HG03457 (cell line): Measurements from ENCODE around the gene MAMDC2.

Experiments used
- ATAC-seq: cut with Tn5 transposase; IDR thresholded peaks from one replicate; pipeline ENCODE4 v1.9.1; 2021; ENCODE audit warnings: moderate number of reproducible peaks; ENCODE audit not compliant: unreplicated experiment

The MAMDC2 gene

DNA sequence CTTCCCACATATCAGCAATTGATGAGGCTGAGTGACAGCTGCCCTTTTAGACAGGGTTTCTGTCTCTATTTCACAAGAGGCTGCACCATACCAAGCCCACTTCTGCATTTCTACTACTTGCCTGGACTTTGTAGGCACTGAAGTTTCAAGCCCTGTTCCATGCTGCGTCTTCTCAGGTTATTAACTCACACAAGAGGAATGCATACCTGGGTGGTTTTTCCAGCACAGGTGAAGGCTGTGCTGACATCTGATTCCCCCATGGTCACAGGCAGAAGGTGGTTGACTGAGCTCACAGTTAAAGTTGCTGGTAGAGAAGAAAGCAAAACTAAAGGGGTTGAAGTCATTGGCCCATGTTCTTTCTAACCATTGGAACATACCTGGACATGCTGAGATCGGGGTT, 86.6 kb downstream of the MAMDC2 start:
- ATAC-seq, result no peak

- no peak for ATAC-seq
These were observed 87.6 kb downstream of the MAMDC2 start for GRCh38 chr9:70131296-70131695.

DNA sequence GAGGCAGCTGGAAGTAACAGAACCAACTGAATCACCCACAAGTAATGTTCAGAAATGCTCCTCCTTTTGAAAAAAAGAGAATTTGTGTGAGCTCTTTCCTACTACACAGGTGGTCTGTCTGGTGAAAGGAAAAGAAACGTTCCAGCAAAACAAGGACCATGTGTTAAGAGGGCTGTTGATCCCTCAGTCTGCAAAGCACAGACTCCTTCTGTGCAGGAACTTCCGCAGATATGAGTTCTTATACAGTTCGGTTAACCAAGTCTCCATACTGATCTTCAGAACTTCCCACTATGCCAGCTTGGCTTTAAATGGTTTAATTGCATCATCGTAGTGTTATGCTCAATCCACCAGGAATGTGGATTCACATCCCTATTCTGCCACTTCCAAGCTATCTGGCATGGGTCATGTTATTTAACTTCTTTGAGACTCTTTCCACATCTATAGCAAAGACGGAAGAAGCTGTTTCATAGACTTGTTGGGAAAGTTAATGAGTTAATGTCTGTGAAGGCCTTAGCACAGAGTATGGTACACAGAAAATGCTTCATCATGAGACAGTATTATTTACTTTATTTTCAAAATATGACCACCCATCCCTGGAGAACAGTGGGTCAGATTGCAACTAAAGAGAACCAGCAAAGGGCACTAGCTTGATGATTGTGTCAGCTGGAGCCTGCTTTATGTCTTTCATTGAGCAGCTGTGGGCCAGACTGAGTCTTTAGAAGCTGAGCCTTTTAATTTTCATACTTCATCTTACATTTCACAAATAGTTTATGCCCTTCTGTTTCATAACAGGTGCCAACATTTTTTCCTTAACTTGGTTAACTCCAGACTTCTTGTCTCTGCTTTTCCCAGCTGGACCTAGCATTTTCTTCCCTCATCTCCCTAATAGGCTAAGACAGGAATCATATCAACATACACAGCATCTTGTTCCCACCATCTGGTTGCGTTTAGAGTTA, 89.9 kb downstream of the MAMDC2 start:
- ATAC-seq, result no peak

- ATAC-seq, result no peak
These were observed 90.7 kb downstream of the MAMDC2 start for GRCh38 chr9:70134360-70134759.

DNA sequence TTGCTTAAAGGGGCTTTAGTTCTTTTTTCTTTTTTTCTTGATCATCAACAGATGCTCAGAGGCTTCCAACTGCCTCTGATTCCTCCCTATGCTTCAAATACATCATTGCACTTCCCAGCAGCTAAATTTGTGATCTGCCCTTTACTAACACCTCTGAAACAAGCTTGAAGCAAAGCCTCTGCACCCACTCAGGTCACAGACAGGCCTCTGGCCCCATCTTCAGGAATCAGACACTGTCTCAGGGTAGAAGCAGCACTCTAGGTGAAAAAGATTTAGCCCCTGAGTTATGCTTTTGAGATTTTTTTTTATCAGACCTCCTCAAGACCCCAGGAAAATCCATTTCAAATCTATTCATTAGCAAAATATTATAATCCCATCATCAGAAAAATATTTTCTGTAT, 91.5 kb downstream of the MAMDC2 start:
- no peak for ATAC-seq

- ATAC-seq, result no peak
These were observed 93.0 kb downstream of the MAMDC2 start for GRCh38 chr9:70136632-70137031.

GRCh38 chr9:70137577-70137976, 93.9 kb downstream of the MAMDC2 start:
- no peak for ATAC-seq

GRCh38 chr9:70142101-70142500, 98.5 kb downstream of the MAMDC2 start:
- no peak for ATAC-seq

- no peak for ATAC-seq
These were observed 99.9 kb downstream of the MAMDC2 start for GRCh38 chr9:70143394-70144130.

GRCh38 chr9:70144131-70144503, 100.5 kb downstream of the MAMDC2 start:
- no peak for ATAC-seq

DNA sequence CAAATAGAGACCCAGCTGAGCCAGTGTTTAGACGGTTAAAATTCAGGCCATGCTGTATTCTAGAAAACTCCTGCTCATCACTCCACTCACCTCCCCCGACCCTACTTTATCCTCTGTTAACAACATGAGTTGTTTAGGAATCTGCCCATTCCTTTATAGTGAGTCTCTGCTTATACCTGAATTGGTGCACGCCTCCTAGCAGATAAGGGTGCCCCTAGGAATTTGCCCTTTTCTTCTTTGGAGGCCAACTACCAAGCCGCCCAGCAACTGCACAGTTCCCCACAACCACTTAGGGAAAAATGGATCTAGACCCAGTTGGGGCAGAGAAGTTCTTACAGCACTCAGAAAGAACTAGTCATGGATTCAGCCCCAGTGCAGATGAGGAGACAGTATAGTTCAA, 102.3 kb downstream of the MAMDC2 start:
- ATAC-seq, result no peak

- ATAC-seq, result no peak
These were observed 103.5 kb downstream of the MAMDC2 start for GRCh38 chr9:70147196-70147595.

GRCh38 chr9:70147651-70148050, 104.0 kb downstream of the MAMDC2 start:
- no peak for ATAC-seq

DNA sequence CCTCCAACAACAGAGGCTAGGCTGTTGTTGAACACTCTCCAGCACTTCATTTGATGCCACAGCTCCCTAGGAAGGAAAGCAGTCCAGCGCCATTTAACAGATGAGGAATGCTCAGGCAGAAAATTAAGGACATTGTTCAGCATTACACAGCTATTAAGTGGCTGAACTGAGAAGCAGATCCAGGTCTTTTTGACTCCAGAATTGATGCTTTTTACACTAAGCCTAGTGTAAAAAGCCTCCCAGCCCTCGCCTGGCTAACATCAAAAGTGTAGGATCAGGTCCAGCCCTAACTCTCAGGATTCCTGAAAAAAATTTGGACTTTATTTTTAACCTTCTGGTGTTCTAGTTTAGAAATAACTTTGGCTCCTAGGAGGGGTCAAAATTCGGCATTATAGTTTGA, 108.7 kb downstream of the MAMDC2 start:
- no peak for ATAC-seq

DNA sequence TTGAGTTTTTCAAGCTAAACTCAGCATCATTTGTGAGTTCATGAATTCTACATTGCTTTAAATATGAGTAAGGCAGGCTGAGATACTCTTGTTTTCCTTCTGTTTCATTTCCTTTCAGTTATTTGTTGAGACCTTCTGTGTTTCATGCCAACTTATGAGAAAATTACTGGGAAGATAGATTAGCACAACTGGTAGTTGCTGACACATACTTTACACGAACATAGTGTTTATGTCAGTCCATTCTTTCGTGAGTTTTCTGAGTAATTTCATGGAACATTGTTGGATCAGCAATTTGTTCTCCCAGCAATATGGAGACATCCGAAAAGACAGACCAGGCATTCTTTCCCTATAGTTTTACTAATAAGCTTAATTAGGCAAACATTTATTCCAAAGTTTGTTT, 113.1 kb downstream of the MAMDC2 start:
- ATAC-seq, result no peak

GRCh38 chr9:70159630-70160029, 116.0 kb downstream of the MAMDC2 start:
- no peak for ATAC-seq

DNA sequence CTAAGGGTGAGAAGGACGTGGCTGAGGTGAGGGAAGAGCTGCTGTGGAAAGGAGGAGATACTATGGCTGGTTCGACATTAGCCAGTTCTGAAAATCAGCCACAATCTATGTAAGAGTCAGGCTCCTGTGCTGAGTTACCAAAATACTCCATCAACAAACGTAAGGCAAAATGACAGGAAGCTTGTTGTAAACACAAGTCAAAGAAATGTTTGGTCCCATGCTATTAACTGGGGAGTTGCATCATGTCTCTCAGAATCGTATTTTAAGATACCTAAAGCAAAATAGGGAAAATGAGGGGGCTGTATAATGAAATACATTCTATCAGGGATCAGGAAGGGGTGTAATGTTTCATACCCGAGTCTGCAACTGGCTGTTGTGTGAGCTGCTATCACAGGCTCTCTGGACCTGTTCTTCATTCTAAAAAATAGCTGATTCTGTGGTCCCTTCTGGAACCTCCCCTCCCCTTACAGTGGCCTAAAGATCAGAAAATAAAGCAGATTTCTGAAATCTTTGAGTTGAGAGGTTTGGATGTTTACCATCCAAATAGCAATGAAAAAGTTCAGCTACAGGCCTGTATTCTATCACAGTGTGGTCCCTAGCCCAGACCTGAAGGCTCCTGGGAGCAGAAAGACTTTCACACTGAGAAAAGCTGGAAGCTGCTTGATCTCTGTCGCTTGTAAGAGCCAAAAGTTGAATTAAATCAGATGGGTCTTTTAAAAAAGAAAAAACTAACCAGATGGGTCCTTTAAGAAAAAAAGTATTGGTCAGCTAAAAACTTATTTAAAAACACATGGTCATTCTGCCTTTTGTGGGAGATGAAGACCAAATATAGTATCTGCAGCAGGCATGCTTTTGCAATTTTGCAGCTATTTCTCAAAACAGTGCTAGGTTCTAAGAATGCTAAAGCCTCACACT, 117.3 kb downstream of the MAMDC2 start:
- ATAC-seq, result no peak

DNA sequence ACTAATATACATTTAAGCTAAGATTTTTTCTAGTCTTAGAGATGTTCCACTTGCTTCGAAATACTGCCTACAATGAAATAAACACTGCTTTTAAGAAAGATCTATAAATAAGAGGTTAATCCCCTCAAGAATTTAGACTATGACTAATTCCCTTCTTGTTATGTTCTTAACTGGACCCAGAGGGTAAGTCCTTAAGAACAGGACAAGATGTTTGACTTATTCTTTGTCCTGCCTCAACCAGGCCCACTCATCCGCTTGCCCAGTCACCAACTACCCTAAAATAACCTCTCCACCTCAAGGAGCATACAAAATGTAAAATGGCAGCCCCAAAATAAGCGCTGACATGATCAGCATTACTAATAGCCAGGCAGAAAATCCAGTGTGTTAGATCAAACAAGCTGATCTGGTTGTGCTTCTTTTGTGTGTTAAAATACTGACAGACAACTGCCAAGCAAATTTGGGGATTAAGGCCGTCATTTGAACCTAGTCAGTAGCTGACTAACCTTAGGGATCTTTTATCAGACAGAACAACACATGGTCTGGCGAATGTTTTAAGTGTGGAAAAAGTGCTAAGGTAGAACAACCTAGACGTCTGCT, 121.5 kb downstream of the MAMDC2 start:
- ATAC-seq, result no peak

GRCh38 chr9:70168521-70168920, 124.9 kb downstream of the MAMDC2 start:
- no peak for ATAC-seq

GRCh38 chr9:70169222-70169621, 125.6 kb downstream of the MAMDC2 start:
- no peak for ATAC-seq
